ENCODE measurements around the gene PPM1E. TPM values are rescaled to one million over a fixed set of nuclear protein-coding genes. Genes with fewer than 3 reads are reported as not detected.

The PPM1E gene
- total RNA-seq, 1 experiment from 2014 or later, result 7.1 TPM

GRCh38 chr17:58809564-58809936 is 53.9 kb downstream of the PPM1E start:
- Mint-ChIP-seq H3K4me3 (no peak overlapping the region), H3K4me1 (no peaks in the 10 kb centered on the region), H3K27me3 (ENCODE audit: low read depth) (no peaks in the 10 kb centered on the region), H3K9me3 (no peaks in the 10 kb centered on the region), H3K36me3 (ENCODE audit: insufficient read depth in 1 of 3, low read depth in 3 of 3) (no peaks in the 10 kb centered on the region), H3K27ac (no peak overlapping the region)
- no peak overlapping the region for H3K9ac ChIP-seq (ENCODE audit: extremely low read depth, insufficient read length, low read length)
- H2BK5ac ChIP-seq (ENCODE audit: insufficient read length, low read length), result no peak overlapping the region
- H3K79me2 ChIP-seq (ENCODE audit: insufficient read depth, low read length), result no peaks in the 10 kb centered on the region
- no peak for DNase-seq
- H2BK12ac ChIP-seq (ENCODE audit: insufficient read length, low read depth, low read length), result no peak overlapping the region
- no peak overlapping the region for H3K23ac ChIP-seq (ENCODE audit: insufficient read length, low read depth, low read length)
- H3K27ac ChIP-seq (ENCODE audit: insufficient read length, low read depth, low read length), result no peak overlapping the region
- no peak overlapping the region for H3K4me2 ChIP-seq (ENCODE audit: insufficient read depth, insufficient read length, low read length)
- H4K20me1 ChIP-seq (ENCODE audit: control insufficient read depth, insufficient read depth, insufficient read length), result no peaks in the 10 kb centered on the region
- H3K18ac ChIP-seq (ENCODE audit: insufficient read length, low read depth, low read length), result no peak overlapping the region
- no peak overlapping the region for H3K14ac ChIP-seq (ENCODE audit: insufficient read depth, low read length)
- WGBS (ENCODE audit: extremely low coverage, insufficient read length, low lambda C conversion rate), result no CpG with 5 or more reads among the region's 1 CpG
- no peak overlapping the region for H3K4ac ChIP-seq (ENCODE audit: low read depth, low read length)
- TF ChIP-seq, protein P1, sequence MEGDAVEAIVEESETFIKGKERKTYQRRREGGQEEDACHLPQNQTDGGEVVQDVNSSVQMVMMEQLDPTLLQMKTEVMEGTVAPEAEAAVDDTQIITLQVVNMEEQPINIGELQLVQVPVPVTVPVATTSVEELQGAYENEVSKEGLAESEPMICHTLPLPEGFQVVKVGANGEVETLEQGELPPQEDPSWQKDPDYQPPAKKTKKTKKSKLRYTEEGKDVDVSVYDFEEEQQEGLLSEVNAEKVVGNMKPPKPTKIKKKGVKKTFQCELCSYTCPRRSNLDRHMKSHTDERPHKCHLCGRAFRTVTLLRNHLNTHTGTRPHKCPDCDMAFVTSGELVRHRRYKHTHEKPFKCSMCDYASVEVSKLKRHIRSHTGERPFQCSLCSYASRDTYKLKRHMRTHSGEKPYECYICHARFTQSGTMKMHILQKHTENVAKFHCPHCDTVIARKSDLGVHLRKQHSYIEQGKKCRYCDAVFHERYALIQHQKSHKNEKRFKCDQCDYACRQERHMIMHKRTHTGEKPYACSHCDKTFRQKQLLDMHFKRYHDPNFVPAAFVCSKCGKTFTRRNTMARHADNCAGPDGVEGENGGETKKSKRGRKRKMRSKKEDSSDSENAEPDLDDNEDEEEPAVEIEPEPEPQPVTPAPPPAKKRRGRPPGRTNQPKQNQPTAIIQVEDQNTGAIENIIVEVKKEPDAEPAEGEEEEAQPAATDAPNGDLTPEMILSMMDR (conservative IDR thresholded peaks at IDR 0.05), result no peak
- H3K9me3 ChIP-seq (ENCODE audit: control insufficient read depth, low read depth, low read length), result no peaks in the 10 kb centered on the region
- H3T11ph ChIP-seq (ENCODE audit: low read length), result no peak overlapping the region
- no peak overlapping the region for H3K56ac ChIP-seq (ENCODE audit: insufficient read length, low read depth, low read length)
- no peak overlapping the region for H4K8ac ChIP-seq (replicated peaks; ENCODE audit: insufficient read length, low read depth, low read length)
- H3K23me2 ChIP-seq (ENCODE audit: insufficient read length, low read depth, low read length, poor library complexity, severe bottlenecking), result no peaks in the 10 kb centered on the region
- no peak overlapping the region for H2BK15ac ChIP-seq (ENCODE audit: low read depth, low read length)
- H2AK5ac ChIP-seq (ENCODE audit: insufficient read length, low read length), result no peak overlapping the region
- no peak overlapping the region for H4K91ac ChIP-seq (ENCODE audit: insufficient read length, low read depth, low read length)
- no peak overlapping the region for H2BK120ac ChIP-seq (ENCODE audit: low read depth, low read length, poor library complexity, severe bottlenecking)
- no peaks in the 10 kb centered on the region for H3K4me1 ChIP-seq (ENCODE audit: insufficient read depth, low read length)
- no peaks in the 10 kb centered on the region for H3K27me3 ChIP-seq (ENCODE audit: insufficient read depth, low read length)
- H4K5ac ChIP-seq (ENCODE audit: insufficient read length, low read depth, low read length), result no peak overlapping the region
- no peak overlapping the region for H2BK20ac ChIP-seq (ENCODE audit: low read depth, low read length, poor library complexity, severe bottlenecking)
- H3K79me1 ChIP-seq (ENCODE audit: insufficient read depth, low read depth, low read length, poor library complexity, severe bottlenecking), result no peaks in the 10 kb centered on the region
- H2AFZ ChIP-seq (ENCODE audit: low read length), result no peak overlapping the region

All from H9 (cell line).